HepG2 (cell line): ENCODE data around the gene C11orf71.

Experiments
- GABPB1 ChIP-seq: IDR thresholded peaks from 2 replicates; pipeline ENCODE4 v1.6.1; 2016; ENCODE audit warnings: mild to moderate bottlenecking, missing genetic modification reagents, moderate library complexity, missing compliant biosample characterization
- SPEN ChIP-seq: sonication (generic); formaldehyde crosslinking; IDR thresholded peaks from 2 replicates; pipeline ENCODE4 v1.5.1; 2020; ENCODE audit warnings: low read depth, mild to moderate bottlenecking, missing genetic modification reagents
- TF ChIP-seq, protein P1 (sequence below): IDR thresholded peaks from 2 replicates; pipeline ENCODE4 v1.6.1; 2012; ENCODE audit warnings: inconsistent platforms

DNA sequence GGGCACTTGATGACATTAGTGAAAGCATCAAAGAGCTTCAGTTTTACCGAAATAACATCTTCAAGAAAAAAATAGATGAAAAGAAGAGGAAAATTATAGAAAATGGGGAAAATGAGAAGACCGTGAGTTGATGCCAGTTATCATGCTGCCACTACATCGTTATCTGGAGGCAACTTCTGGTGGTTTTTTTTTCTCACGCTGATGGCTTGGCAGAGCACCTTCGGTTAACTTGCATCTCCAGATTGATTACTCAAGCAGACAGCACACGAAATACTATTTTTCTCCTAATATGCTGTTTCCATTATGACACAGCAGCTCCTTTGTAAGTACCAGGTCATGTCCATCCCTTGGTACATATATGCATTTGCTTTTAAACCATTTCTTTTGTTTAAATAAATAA, 49.5 kb upstream of the C11orf71 start:
- TF ChIP-seq, protein P1, sequence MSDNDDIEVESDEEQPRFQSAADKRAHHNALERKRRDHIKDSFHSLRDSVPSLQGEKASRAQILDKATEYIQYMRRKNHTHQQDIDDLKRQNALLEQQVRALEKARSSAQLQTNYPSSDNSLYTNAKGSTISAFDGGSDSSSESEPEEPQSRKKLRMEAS: no peak
- no peak for TF ChIP-seq SPEN (CRISPR knock-in tag)
- TF ChIP-seq GABPB1 (CRISPR knock-in tag): no peak
